Activated CD4-positive, CD25-positive, alpha-beta regulatory T cell treated with anti-CD3 and anti-CD28 coated beads, Interleukin-2, amount 50 U/mL, for 16 hours (primary cell): ENCODE results near the gene JAGN1.
A peak's percentile ranks its signal among the peaks of the same experiment; 100 is the strongest.
"Not testable (repeated sequence)": the region's sequence is repeated elsewhere in the genome, so short reads cannot be mapped to it uniquely, and the experiment has no call there.

Experiments
- DNase-seq: peaks from one replicate; pipeline ENCODE4 v3.0.0-alpha.2; 2020; ENCODE audit warnings: low read depth, low spot score

The JAGN1 gene

DNA sequence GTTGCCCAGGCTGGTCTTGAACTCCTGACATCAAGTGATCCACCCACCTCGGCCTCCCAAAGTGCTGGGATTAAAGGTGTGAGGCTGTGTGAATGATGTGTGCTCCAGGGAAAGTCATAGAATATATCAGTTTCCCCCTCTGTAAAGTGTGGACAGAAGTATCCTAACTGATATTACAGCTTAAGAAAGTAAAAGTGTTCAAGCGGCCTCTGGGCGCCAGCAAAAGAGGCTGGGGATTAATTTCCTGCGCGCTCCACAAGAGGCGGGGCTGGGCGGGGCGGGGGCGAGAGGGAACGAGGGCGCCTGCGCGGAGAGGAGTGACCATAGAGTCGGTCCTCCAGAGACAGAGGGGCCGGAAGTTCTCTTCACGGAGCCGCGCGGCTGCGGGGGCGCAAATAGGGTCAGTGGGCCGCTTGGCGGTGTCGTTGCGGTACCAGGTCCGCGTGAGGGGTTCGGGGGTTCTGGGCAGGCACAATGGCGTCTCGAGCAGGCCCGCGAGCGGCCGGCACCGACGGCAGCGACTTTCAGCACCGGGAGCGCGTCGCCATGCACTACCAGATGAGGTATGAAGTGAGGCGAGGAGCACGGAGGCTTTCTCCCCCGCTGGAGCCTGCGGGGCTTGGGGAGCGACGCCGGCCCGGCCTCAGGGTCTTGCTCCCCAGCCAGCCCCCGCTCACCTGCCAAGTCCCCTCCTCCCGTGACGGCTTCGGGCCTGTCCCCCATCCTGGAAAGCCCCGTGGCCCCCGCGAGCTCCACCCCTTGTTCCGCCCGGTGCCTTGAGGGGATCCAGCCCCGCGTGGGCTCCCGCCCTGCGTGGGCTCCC, at the start of gene JAGN1:
JAGN1 (plus strand) TSS at position 362 of the 823 bp plus-strand sequence; CDS start at position 475, 113 bp downstream.
- peak; percentile 76 for DNase-seq

DNA sequence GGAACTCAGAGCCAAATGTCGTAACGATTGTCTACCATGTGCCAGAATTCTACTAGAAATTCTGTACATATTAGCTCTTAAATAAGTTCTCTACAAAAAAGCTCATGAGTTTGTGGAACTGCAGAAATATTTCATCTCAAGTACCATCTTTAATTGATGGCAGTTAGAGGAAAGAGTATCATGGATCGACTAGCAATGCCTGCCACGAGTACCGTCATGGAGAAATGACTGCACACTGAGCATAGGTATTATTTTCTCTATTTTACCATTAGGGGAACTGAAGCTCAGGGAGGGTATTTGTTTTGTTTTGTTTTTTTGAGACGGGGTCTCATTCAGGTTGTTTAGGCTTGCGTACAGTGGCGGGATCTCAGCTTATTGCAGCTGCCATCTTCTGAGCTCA, 49.4 kb upstream of the JAGN1 start:
- no peak for DNase-seq

DNA sequence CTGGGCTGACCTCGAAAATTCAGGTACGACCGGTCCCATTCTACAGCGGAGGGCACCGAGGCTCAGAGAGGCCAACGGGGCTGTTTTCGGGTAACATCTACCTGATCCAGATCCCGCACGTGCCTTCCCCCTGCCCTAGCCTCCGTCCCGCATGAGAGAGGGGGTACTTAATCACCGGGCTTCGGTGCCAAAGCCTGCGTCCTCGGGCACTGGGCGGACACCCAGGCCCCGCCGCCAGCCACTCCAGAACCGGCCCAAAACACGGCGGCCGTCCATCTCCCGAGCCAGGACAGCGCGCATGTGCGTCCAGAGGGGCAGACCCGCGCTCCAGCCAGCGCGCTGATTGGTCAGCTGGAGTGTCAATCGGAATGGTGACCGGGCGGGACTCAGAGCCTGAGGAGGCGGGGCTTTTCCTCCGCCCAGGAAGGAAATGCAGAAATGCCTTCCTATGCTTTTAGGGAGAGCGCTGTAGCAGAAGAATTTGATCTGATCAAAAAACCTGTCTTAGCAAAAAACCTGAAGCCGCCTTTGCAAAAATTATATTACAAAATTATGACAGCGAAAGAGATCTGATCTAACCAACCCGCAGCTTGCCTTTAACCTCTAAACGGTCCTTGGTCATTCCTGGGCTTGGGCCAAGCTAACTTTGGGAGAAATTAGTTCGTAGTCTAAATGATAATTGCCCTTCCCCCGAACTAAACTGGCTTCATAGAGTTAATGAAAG, 46.5 kb upstream of the JAGN1 start, which contains the start of gene RPUSD3:
RPUSD3 (minus strand) TSS at position 294 of the 724 bp plus-strand sequence; CDS start at position 276, 18 bp downstream.
- peak; percentile 92 for DNase-seq

DNA sequence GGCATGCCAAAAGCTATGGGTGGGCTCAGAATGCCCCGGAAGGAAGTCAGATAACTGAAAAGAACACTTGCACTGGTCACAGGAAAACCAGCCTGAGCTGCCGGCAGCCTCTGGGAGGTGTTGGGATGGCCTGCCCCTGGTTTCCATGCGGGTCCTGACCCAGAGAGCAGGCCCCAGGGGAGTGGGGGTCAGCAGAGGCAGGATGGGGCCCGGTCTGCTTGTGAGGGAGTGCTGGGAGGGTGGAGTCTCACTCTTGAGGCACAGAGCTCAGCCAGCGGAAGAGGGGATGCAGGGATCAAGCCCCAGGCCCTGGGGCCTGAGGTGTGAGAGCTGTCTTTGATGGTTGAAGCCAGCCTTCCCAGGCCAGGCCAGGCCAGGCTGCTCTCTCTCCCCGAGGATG, 44.2 kb upstream of the JAGN1 start:
- no peak for DNase-seq

DNA sequence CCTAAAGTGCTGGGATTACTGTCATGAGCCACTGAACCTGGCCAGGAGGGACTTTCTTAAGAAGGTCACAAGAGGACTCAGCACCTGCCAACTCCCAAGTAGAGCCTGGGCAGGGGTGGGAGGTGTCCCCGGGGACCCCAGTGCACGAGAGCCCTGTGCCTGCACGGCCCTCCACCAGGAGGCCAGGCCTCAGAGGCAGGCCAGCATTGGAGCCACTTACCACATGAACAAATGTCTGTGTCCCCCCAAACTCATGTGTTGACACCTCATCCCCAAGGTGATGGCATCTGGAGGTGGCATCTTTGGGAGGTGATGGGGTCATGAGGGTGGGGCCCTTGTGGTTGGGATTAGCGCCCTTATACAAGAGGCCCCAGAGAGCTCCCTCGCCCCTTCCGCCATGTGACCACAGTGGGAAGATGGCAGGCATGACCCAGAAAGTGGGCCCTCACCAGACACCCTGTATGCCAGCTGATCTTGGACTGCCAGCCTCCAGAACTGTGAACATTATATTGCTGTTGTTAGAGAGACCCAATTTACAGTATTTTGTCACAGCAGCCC, 43.4 kb upstream of the JAGN1 start:
- DNase-seq, result no peak

DNA sequence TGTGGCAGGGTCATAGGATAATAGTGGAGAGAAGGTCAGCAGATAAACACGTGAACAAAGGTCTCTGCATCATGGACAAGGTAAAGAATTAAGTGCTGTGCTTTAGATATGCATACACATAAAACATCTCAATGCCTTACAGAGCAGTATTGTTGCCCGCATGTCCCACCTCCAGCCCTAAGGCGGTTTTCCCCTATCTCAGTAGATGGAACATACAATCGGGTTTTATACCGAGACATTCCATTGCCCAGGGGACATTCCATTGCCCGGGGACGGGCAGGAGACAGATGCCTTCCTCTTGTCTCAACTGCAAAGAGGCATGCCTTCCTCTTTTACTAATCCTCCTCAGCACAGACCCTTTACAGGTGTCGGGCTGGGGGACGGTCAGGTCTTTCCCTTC, 42.5 kb upstream of the JAGN1 start:
- not testable (repeated sequence) for DNase-seq

DNA sequence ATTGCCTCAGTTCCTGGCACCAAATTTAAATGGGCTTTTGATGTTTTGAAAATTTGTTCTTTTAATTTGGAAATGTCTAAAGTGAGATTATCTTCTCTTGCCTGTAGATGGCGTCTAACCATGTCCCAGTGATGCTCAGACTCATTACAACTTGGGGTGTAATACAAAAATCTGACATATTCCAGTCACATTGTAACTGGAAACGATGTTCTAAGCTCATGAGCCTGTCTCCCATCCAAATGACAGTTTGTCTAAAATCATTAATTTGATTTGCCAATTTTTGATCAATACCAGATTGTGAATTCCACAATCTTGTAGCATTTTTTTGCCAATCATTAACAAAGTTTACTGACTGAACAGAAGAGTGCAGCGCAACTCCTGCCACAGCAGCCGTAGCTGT, 41.5 kb upstream of the JAGN1 start:
- not testable (repeated sequence) for DNase-seq

DNA sequence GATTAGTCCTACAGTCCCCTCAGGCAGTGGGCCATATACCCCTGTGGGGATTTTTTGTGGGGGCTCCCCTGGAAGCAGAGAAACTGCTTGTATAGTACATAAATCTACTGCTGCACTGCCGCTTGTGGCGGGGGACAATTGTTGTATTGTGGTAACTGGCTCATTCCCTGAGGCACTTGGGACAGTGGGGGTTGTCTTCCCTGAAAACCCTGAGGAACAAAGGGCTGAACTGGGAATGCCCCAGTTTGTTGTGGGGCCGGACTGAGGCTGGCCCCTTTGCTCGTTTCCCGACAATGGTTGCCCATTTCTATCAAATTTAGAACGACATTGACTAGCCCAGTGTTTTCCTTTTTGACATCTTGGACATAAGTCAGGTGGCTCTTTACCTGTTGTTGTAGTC, 39.0 kb upstream of the JAGN1 start:
- DNase-seq, result not testable (repeated sequence)

DNA sequence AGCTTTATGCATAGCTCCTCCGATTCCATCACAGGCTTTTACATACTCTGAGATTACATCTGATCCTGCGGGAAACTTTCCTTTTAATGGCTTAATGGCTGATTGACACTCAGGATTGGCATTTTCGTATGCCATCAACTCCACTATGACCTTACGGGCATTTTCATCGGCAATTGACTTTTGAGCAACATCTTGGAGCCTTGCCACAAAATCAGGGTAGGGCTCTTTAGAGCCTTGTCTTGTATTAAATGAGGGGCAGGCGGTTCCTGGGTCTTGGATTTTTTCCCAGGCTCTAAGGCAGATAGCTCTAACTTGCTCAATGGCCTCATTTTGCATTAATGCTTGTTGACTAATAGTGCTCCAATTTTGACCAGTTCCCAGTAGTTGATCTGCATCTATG, 38.5 kb upstream of the JAGN1 start:
- DNase-seq, result not testable (repeated sequence)

DNA sequence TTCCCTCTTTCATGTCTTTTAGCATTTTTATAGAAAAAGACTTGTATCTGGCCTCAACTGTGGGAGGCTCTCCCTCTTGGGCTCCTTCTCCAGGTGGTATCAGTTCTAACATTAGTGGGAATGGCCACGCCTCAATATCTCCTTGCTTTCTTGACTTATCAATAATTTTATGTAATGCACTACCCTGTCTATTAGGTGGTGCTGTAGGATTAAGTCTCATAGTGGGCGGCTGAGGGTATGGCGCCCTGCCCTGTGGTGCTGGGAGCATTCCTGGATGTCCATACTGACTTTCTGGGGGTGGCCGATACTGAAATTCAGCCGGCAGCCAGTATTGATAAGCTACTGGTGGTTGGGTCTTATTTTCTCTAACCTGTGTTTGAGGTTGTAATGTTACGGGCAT, 37.9 kb upstream of the JAGN1 start:
- no peak for DNase-seq

DNA sequence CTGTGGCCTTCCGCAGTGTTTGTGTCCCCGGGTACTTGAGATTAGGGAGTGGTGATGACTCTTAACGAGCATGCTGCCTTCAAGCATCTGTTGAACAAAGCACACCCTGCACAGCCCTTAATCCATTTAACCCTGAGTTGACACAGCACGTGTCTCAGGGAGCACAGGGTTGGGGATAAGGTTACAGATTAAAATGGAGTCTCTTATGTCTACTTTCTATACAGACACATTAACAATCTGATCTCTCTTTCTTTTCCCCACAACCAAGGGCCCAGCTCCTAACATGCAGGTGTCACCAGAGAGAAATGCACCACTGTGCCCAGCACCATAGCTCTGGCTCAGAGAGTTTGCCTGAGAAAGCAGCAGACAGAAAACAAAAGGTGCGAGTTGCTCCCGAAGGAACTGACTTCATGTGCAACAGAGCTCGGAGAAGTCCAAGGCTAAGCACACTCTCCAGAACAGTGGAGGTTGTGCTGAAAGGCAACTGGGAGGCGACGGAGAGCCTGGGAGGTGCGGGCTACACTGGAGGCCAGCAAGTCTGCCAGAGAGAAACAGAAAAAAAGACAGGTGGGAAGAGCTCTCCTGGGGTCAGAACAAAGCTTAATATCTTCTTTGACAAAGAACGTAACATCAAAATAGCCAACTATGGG, 36.0 kb upstream of the JAGN1 start:
- DNase-seq, result not testable (repeated sequence)

DNA sequence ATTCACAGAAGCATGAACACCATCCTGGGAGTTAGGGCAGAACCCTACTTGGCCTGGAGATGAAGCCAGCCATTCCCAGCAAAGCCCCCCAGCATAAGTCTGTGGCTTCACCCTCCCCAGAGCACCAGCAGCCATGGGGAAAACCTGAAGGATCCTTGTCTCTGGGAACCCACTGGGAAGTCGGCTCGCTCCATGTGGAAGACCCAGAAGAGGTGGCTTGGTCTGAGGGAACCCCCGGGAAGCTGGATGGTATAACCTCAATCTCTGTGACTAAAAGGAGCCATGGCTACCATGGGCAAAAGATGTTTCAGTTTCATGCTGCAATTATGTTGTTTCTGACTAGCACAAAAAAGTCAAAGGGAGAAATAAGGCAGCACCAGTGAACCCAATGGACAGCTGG, 34.8 kb upstream of the JAGN1 start:
- no peak for DNase-seq

DNA sequence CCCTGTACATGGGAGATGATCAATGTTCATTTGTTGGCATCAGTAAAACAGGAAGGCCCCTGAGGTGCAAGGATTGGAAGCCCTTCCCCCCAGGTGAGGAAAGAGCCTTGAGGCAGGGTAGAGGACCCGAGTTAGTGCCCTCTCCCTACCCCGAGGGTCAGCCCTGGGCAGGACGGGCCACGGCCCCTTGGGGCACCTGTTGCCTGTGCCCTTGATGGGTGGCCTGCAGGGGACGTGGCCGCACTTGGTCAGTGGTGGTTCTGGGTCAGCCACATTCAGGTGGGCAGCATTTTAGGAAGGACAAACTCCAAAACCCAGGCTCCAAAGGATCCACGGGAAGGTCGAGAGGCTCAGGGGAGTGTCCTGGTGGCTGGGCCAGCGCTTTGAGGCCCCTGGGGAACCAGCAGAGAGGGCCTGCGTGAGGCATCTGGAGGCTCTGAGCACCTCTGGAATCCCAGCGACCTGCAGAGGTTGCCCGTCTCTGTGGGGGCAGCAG, 30.8 kb upstream of the JAGN1 start:
- no peak for DNase-seq

DNA sequence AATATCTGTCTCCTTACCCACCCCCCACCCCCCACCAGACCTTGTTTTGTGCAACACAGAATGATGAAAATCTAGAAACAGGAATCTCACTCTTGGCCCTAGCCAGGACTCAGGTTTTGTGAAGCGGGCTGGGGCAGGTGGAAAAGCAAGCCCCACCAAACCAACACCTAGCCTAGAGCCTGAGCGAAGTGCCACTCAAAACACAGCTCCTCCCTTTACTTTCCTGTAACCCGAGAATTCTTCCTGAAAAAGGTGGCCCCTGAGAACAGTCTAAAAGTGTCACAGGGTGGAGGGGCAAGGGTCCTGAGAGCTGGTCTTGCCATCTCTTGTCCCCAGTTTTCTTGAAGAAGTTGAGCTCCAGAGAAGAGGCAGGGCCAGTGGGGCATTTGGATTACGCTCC, 29.2 kb upstream of the JAGN1 start:
- no peak for DNase-seq

DNA sequence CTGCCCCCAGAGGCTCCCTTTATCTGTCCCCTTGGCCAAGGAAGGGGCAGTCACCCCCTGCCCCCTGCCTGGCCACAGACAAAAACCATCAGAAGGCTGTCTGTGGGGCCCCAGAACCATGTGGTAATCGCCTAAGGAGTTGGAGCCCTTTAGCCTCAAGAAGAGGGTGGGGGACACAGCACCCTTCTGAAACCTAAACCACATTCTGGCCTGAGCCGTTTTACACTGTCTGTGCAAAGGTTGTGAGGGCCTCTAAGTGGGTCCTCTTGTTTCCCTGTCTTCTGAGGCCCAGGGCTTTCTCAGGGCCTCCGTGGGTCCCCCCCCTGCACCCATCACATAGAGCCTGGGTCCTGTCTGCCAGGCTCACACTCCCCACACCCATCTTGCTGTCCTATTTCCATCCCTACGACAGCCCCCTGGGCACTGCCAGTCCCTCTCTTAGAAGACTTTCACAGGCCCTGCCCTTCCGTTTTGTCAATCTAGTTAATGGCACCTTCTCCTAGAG, 28.7 kb upstream of the JAGN1 start:
- no peak for DNase-seq

DNA sequence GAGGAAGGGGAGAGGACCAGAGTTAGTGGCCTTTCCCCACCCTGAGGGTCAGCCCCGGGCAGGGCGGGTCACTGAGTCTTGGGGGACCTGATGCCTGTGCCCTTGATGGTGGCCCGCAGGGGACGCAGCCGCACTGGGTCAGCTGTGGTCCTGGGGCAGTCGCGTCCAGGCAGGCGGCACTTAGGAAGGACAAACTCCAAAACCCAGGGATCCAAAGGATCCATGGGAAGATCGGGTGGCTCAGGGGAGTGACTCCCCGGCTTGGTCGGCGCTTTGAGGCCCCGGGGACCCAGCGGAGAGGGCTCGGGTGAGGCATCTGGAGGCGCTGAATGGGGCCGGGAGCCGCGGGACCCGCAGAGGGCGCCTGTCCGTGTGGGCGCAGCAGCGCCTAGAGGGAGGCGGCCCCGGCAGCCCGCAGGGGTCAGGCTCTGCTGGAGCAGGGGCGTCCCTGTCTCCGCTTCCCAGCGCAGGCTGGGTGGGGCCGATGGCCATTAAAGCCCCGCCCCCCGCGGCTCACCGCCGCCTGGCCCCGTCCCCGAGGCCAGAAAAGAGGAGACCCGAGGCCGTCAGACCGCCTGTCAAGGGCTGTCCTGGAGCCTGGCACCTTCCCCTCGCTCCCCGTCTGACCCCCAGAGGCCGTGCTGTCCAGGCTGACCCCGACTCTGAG, 27.9 kb upstream of the JAGN1 start:
- no peak for DNase-seq

DNA sequence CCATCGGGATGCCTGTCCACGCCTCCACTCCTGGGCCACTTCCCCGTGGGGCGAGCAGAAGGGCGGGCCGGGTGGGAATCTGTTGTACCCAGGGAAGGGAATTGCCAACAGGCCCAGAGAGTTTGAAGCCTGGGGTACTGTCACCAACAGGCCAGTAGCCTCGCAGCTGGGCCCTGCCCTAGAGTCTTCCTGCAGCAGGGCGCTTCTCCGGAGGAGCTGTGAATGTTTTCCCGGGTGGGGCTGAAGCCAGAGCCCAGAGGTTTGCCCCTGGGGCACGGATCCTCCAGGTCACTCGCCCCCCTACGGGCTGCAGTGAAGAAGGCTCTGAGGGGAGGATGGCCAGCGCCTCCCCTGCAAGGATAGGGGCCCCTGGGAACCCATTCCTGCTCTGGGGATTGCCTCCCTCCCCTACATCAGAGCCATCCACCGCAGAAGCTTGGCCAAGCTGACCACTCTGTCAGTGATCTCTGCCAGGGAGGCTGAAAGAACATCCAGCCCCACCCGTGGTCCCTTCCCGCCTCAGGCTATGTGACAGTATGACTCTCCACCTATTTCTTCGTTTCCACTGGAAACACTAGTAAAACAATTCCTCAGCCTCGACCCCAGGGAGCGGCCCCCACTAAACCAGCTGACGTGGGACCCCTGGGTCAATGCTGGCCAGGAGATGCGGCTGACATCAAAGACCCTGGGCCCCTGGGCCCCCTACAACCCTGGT, 27.2 kb upstream of the JAGN1 start:
- no peak for DNase-seq

DNA sequence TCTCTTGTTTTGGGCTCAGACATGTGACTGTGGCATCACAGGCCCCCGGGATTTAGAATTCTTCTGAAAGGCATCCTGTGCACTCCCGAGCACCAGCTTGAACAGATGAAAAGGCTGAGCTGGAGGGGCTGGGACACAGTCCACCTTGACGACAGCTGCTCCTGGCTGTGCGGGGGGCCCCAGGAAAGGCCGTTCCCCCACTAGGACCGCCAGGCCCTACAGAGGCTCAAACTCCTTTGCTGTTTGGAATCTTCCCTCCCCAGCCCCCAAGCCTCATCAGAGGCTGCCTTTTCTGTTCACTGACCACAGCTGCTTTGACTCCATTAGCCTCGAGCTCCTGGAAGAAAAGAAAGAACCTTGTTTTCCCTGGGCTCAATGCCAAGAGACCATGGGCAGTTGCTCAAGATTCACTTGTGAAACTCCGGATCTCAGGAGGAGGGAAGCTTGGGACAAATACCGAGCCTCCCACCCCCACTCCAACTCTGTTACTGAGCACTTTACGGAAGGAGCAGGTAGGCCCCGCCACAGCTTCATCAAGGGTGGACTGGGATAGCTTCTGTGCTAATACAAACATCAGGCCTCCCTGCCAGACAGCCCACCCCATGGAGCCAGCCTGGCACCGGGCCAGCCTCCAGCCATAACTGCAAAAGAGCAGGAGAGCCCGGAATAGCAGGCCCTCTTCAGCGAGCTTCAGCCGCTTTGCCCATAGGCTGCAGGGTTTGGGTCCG, 26.0 kb upstream of the JAGN1 start:
- DNase-seq, result no peak

DNA sequence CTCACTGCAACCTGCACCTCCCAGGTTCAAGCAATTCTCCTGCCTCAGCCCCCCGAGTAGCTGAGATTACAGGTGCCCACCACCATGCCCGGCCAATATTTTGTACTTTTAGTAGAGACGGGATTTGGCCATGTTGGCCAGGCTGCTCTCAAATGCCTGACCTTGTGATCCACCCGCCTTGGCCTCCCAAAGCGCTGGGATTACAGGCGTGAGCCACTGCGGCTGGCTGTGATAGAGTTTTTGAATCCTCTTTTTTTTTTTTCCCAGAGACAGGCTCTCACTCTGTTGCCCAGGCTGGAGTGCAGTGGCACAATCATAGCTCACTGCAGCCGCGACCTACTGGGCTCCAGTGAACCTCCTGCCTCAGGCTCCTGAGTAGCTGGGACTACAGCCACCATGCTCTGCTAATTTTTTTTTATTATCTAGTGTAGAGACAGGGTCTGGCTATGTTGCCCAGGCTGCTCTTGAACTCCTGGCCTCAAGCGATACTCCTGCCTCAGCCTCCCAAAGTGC, 25.2 kb upstream of the JAGN1 start:
- not testable (repeated sequence) for DNase-seq

DNA sequence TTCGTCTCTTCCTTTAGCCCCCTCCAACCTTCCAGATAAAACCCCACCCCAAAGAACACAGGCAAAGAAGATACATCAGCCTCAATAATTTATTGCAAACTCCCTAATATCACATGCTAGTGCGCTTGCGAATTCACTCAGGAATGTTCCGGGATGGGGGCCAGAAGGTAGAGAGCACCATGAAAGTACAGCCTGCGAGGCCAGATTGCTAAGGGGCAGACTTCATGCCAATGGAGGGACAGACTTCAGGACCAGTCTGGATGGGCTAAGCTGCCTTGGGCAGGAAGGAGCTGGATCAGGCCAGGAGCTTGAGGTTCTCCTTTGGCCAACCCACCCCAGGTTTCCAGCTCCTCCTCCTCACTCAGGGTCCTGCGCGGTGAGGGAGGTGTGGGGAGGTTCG, 23.8 kb upstream of the JAGN1 start:
- DNase-seq, result no peak
